ENCODE data around the gene PCDH15.
"Not testable (repeated sequence)": the region's sequence is repeated elsewhere in the genome, so short reads cannot be mapped to it uniquely, and the experiment has no call there.

The PCDH15 gene

DNA sequence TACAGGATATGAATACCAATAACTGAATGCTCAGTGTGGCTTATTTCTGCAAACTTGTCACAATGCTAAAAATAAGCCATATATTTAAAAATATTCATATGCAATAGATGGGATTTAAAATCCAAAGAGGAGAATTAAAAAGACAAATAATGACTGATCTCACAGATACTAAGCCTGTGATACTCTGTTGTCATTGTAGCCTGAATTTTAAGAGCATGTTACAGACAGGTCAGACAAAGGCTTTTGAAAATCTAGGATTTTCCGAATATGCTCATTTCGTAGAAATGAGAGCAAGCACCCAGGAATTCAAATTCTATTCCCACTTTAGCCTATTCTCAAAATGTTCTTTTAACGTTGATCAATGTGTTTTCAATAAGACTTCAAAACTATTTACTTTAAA is 269.7 kb downstream of the PCDH15 start:
- DNase-seq: no peak

GRCh38 chr10:54530299-54530698 is 270.7 kb downstream of the PCDH15 start:
- no peak for DNase-seq

- DNase-seq: no peak
Measured at GRCh38 chr10:54525816-54526215, 275.2 kb downstream of the PCDH15 start.

DNA sequence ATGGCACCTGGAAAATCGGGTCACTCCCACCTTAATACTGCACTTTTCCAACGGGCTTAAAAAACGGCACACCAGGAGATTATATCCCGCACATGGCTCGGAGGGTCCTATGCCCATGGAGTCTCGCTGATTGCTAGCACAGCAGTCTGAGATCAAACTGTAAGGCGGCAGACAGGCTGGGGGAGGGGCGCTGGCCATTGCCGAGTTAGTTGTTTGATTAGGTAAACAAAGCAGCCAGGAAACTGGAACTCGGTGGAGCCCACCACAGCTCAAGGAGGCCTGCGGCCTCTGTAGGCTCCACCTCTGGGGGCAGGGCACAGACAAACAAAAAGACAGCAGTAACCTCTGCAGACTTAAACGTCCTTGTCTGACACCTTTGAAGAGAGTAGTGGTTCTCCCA is 285.8 kb downstream of the PCDH15 start:
- DNase-seq: not testable (repeated sequence)

GRCh38 chr10:54503863-54504262 is 297.2 kb downstream of the PCDH15 start:
- no peak for DNase-seq

DNA sequence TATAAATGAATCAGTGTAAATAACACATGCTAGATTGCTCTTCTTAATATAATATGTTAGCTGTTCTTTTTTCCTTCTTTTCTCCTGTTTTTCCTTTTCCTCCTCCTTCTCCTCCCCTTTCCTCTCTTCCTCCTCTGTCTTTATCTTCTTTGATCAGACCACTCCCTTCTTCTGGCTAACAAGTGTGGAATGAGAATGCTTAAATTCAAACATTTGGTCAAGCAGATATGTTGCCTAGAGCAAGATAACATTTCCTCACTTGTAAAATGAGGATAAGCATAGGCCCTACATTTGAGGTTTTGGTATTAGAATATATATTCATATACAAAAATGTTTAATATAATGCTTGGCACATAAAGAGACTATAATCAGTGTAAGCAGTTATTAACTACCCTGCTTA is 299.1 kb downstream of the PCDH15 start:
- DNase-seq: no peak

DNA sequence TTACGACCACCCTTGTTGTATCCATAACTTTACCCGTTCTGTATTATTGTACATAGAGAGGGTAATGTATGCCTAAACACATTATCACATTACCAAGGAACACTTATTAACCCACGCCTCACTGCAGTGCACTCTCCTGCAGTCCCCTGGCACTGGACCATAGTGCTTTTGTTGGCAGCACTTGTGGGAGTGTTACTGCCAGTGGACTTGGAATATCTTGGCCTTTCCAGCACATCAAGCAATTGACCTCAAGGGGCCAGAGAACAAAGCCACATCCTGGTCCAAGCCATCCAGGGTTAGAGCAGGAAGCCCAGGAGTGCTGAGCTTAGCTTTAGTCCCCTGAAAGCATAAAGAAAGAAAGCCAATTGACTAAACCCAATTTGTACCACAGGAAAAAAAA is 304.2 kb downstream of the PCDH15 start:
- no peak for DNase-seq

GRCh38 chr10:54487743-54488142 is 313.3 kb downstream of the PCDH15 start:
- no peak for DNase-seq

- no peak for DNase-seq
Measured at GRCh38 chr10:54485971-54486370, 315.1 kb downstream of the PCDH15 start.

- DNase-seq: no peak
Measured at GRCh38 chr10:54484186-54484585, 316.8 kb downstream of the PCDH15 start.

GRCh38 chr10:54478601-54479000 is 322.4 kb downstream of the PCDH15 start:
- no peak for DNase-seq

DNA sequence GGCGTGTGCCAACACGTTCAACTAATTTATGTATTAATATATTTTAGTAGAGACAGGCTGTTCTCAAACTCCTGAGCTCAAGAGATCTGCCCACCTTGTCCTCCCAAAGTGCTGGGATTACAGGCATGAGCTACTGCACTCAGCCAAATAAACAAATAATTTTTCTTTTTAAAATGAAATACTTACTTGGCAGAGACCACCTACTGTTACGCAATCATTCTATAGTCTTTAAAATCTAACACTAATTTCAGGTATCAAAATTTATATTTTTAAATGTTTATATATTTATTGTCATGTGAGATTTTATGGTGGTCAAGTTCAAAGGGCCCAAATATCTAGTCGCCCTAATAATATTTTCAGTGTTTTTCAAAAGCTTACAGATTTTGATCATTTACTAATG is 323.3 kb downstream of the PCDH15 start:
- DNase-seq: no peak

DNA sequence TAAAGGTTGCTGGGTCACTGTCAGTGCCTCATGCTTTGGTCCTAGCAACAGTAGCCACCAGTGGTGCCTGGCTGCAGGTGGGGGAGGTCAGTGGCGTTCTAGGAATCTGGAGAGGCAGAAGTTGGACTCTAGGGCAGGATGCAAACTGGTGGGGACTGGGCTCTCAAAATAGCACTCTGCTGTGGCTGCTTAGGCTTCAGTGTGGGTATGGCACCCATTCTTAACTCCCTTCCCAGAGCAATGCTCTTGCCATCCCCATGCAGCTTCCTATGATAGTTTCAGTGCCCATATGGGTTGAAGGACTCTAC is 330.8 kb downstream of the PCDH15 start:
- DNase-seq: no peak

DNA sequence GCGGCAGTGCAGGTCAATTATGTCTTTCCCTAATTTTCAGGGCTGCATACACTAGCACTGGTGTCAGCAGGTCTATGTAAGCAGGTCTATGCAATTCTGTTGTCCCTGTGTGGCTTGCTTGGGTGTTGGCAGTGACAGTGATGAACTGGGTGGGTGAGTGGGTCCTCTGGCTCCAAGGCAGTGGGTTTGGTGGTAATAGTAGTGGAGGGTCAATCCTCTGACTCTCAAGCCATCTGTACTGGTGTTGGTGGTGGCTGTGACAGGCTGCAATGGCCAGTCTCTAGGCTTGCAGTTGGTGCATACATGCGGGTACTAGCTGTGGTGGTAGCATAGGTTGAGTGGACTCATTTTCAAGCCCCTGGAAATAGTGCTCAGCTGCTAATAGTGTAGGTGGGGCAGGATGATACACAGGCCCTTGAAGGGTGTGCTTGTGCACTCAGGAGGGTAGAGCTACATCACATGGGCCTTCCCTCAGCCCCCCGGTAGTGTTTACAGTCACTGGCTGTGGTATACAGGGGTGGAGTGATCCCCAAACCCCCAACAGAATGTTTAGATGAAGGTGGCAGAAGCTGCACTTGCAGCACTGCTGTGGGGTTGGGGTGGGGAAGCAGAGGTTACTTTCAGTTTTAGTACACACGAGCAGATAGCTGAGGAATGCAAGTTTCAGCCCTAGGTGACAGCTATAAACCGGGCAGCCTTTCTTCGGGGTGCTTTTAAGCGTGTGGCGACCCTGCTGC is 331.3 kb downstream of the PCDH15 start:
- no peak for DNase-seq

- no peak for DNase-seq
Measured at GRCh38 chr10:54454271-54454670, 346.8 kb downstream of the PCDH15 start.

DNA sequence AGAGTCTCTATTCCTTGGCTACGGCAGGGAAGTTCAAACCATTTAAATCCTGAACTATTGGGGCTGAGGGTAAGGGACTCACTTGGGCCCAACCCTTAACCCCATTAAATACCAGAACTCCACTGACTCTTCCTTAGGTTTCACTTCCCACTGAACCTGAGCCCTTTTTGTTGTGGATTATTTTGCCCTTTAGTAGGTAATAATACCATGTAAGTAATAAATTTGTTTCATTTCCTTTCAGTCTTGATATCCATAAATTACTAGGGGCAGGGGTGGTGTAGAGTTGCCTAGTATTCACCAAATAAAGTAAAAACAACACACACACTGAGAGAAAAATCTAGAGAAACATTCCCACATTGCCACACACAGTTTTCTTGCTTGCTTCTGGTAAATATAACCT is 352.0 kb downstream of the PCDH15 start:
- no peak for DNase-seq

DNA sequence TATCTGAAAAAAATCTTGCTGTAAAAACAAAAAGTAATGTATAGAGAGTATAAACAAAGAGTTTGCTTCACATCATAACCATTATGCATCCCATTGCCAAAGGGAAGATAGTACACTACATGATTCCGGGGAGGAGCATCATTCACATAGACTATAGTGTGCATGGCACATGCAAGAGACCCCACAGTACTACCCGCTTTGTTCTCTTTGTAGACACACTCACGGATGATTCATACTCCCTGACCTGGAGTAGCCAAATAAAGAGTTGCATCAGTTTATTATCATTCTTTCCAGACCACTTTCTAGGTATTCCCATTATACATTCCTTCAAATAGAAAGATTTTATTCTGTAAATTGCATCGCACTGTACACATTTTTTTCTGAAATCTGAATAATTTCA is 356.9 kb downstream of the PCDH15 start:
- DNase-seq: no peak

DNA sequence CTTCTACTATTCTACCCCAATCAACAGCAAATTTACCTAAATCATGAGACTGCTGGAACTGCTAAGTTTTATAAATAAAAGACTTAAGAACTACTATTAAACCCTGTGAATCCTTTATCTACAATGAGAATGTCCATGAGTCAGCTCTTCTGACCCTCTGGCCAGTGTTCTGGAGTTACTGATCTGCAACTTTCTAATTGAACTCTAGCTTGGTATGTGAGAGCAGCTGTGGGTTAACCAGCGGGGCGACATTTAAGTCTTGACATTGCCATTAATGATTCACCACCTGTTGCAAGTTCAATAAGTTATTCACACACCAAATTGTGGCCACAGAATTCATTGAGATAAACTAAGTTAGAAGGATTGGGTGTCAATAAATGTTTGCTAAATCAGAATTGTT is 359.8 kb downstream of the PCDH15 start:
- DNase-seq: no peak

DNA sequence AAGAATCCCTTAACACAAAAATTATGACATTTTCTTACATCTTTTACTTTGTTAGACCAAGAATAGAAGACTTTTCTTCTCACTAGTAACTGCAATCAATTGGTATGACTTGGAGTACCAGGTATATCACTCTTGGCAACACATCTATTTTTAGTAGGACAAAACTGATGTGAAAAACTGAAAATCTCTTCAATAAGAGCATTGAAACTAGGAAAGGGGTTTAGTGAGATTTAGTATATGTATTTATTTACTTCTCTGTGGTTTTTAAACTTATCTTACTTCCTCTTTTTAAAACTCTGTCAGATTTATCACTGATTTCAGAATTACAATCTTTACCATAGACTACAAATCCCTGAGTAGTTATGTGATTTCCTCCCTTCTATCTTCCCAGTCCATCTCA is 366.2 kb downstream of the PCDH15 start:
- no peak for DNase-seq

GRCh38 chr10:54415483-54415882 is 385.5 kb downstream of the PCDH15 start:
- DNase-seq: no peak

GRCh38 chr10:54402576-54402975 is 398.5 kb downstream of the PCDH15 start:
- no peak for DNase-seq

DNA sequence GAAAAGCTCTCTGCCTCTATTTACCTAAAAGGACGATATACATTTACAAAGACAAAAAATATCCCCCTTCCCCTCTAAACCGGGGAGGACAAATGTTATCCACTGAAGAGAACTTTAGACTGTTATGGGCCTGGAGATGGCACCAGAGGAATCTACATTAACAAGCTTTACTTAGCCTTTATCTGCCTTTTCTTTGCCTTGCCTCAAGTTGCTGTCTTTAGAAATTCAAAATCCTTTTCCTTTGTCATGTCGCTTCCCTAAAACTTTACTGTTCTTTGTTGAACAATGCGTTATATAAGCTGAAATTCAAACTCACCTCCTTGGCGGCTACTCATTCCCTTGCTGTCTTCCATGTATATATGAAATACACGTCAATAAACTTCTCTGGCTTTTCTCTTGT is 405.0 kb downstream of the PCDH15 start:
- DNase-seq: no peak

GRCh38 chr10:54394598-54394997 is 406.4 kb downstream of the PCDH15 start:
- not testable (repeated sequence) for DNase-seq

GRCh38 chr10:54372179-54372578 is 428.9 kb downstream of the PCDH15 start:
- DNase-seq: no peak

DNA sequence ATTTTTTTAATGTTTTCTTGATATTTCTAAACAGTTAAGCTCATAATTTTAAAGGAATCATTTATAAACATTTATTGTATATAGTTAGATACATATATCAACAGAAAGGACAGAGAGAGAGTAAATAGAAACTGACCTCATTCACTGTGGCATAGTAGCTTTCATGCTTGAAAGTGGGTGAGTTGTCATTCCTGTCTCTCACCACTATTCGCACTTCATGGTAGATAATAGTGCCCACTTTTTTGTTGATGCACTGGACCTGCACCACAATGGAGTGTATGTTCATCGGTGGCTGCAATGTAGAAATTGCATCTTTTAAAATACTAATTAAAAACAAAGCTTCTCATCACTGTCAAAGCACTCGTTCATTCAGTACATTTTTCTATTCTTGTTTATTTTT is 432.0 kb downstream of the PCDH15 start:
- no peak for DNase-seq

- DNase-seq: no peak
Measured at GRCh38 chr10:54363390-54363789, 437.6 kb downstream of the PCDH15 start.

All from NCI-H526 treated with DMSO at 0.1 percent for 48 hours (cell line).